H1 (cell line): ENCODE results near the gene MPDU1. TPM values are rescaled to one million over a fixed set of nuclear protein-coding genes. Genes with fewer than 3 reads are reported as not detected.

Experiments
- BACH1 ChIP-seq: IDR thresholded peaks from 2 replicates; pipeline ENCODE4 v1.6.1; 2012; ENCODE audit warnings: low read length, improper control_type of control experiment
- CEBPB ChIP-seq: IDR thresholded peaks from 2 replicates; pipeline ENCODE4 v1.6.1; 2012; ENCODE audit warnings: low read depth, low read length
- CHD2 ChIP-seq: IDR thresholded peaks from 2 replicates; pipeline ENCODE4 v1.6.1; 2012; ENCODE audit warnings: low read length, improper control_type of control experiment
- CTBP2 ChIP-seq: IDR thresholded peaks from 2 replicates; pipeline ENCODE4 v1.7.0; 2011; ENCODE audit warnings: borderline replicate concordance, mild to moderate bottlenecking, moderate library complexity, mixed read lengths, low read length; ENCODE audit not compliant: insufficient read depth, insufficient read length
- EGR1 ChIP-seq: IDR thresholded peaks from 2 replicates; pipeline ENCODE4 v1.6.1; 2011; ENCODE audit warnings: low read depth, low read length, borderline replicate concordance
- SIRT6 ChIP-seq: IDR thresholded peaks from one replicate; pipeline ENCODE4 v1.7.1; 2012; ENCODE audit warnings: low read length, inconsistent platforms
- SP2 ChIP-seq: IDR thresholded peaks from 2 replicates; pipeline ENCODE4 v1.6.1; 2012; ENCODE audit warnings: mild to moderate bottlenecking, low read length, inconsistent platforms
- SP4 ChIP-seq: IDR thresholded peaks from 2 replicates; pipeline ENCODE4 v1.6.1; 2012; ENCODE audit warnings: low read length, inconsistent platforms
- SRF ChIP-seq: IDR thresholded peaks from 2 replicates; pipeline ENCODE4 v1.6.1; 2011; ENCODE audit warnings: mild to moderate bottlenecking, low read depth, low read length, moderate library complexity
- TAF7 ChIP-seq: optimal IDR thresholded peaks from 2 replicates; pipeline ENCODE3; 2011; ENCODE audit warnings: low read depth, mild to moderate bottlenecking, inconsistent platforms, low read length, moderate library complexity, borderline replicate concordance
- polyA plus RNA-seq, 7 experiments: library from polyadenylated mRNA; depleted of rRNA in 3 of 7; stranded (reverse) in 5 of 7; unstranded in 2 of 7; fragments of >200 nt in 5 of 7; fragments of 200-250 nt in 2 of 7; gene quantifications; 1 replicate in 5 of 7; 2 replicates in 1 of 7; 4 replicates in 1 of 7; pipeline versions ENCODE4 v1.2.1 to v1.2.3, GENCODE V29; 2011 to 2013; ENCODE audit warnings: missing spikeins in 2 of 7, mixed read lengths in 2 of 7
- total RNA-seq: library from RNA; stranded (reverse); fragmentation: NEBNext Ultra II Directional; extraction: Animal tissue kit (Norgen Biotek cat#: 25700); gene quantifications from 2 replicates; pipeline ENCODE4 v1.2.1, GENCODE V29; 2021
- TF ChIP-seq, protein P1 (sequence below): fragments of 300-600 bp; sonication (generic); IDR thresholded peaks from 2 replicates; pipeline ENCODE4 v1.7.1; 2012; ENCODE audit warnings: low read length, moderate library complexity, mild to moderate bottlenecking, inconsistent platforms; ENCODE audit not compliant: insufficient replicate concordance

Gene MPDU1
- total and polyA plus RNA-seq, 2 of the 8 experiments (the other 6 are each of a cell fraction or from before 2014, with no cell fraction given): 63.2 to 142 TPM

DNA sequence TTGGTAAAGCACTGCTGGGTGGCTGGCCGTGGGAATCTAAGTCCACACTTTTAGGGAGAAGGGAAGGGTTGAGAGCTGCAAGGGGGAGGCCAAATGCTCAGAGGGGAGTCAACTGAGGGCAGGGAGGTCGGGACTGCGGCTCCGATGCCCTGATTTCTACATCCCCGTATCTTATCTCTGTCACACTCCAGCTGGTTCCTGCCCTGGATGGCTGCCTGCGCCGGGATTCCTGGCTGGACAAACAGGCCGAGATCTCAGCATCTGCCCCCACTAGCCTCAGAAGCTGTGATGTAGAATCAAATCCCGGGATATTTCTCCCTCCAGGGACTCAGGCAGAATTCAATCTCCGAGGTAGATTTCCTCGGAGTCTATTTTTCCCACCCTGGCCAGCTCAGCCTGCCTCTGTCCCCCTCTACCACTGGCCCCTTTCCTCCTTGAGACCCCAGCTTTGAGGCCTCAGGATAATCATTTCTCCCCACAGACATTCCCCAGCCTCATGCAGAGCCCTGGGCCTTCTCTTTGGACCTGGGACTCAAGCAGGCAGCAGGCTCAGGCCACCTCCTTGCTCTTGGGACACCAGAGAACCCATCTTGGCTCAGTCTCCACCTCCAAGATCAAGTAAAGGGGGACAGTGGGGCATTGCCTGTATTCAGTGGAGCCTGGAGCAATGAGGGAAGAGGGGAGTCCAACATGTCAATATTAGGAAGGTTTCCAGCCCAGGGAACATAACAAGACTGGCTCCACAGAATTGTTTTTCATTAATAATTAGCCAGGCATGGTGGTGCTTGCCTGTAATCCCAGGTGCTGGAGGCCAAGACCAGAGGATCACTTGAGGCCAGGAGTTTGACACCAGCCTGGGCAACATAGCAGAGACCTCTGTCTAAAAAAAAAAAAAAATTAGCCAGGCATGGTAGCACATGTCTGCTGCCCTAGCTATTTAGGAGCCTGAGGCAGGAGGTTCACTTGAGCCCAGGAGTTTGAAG lies 48.0 kb downstream of the MPDU1 start (continued):
- TF ChIP-seq, protein P1, sequence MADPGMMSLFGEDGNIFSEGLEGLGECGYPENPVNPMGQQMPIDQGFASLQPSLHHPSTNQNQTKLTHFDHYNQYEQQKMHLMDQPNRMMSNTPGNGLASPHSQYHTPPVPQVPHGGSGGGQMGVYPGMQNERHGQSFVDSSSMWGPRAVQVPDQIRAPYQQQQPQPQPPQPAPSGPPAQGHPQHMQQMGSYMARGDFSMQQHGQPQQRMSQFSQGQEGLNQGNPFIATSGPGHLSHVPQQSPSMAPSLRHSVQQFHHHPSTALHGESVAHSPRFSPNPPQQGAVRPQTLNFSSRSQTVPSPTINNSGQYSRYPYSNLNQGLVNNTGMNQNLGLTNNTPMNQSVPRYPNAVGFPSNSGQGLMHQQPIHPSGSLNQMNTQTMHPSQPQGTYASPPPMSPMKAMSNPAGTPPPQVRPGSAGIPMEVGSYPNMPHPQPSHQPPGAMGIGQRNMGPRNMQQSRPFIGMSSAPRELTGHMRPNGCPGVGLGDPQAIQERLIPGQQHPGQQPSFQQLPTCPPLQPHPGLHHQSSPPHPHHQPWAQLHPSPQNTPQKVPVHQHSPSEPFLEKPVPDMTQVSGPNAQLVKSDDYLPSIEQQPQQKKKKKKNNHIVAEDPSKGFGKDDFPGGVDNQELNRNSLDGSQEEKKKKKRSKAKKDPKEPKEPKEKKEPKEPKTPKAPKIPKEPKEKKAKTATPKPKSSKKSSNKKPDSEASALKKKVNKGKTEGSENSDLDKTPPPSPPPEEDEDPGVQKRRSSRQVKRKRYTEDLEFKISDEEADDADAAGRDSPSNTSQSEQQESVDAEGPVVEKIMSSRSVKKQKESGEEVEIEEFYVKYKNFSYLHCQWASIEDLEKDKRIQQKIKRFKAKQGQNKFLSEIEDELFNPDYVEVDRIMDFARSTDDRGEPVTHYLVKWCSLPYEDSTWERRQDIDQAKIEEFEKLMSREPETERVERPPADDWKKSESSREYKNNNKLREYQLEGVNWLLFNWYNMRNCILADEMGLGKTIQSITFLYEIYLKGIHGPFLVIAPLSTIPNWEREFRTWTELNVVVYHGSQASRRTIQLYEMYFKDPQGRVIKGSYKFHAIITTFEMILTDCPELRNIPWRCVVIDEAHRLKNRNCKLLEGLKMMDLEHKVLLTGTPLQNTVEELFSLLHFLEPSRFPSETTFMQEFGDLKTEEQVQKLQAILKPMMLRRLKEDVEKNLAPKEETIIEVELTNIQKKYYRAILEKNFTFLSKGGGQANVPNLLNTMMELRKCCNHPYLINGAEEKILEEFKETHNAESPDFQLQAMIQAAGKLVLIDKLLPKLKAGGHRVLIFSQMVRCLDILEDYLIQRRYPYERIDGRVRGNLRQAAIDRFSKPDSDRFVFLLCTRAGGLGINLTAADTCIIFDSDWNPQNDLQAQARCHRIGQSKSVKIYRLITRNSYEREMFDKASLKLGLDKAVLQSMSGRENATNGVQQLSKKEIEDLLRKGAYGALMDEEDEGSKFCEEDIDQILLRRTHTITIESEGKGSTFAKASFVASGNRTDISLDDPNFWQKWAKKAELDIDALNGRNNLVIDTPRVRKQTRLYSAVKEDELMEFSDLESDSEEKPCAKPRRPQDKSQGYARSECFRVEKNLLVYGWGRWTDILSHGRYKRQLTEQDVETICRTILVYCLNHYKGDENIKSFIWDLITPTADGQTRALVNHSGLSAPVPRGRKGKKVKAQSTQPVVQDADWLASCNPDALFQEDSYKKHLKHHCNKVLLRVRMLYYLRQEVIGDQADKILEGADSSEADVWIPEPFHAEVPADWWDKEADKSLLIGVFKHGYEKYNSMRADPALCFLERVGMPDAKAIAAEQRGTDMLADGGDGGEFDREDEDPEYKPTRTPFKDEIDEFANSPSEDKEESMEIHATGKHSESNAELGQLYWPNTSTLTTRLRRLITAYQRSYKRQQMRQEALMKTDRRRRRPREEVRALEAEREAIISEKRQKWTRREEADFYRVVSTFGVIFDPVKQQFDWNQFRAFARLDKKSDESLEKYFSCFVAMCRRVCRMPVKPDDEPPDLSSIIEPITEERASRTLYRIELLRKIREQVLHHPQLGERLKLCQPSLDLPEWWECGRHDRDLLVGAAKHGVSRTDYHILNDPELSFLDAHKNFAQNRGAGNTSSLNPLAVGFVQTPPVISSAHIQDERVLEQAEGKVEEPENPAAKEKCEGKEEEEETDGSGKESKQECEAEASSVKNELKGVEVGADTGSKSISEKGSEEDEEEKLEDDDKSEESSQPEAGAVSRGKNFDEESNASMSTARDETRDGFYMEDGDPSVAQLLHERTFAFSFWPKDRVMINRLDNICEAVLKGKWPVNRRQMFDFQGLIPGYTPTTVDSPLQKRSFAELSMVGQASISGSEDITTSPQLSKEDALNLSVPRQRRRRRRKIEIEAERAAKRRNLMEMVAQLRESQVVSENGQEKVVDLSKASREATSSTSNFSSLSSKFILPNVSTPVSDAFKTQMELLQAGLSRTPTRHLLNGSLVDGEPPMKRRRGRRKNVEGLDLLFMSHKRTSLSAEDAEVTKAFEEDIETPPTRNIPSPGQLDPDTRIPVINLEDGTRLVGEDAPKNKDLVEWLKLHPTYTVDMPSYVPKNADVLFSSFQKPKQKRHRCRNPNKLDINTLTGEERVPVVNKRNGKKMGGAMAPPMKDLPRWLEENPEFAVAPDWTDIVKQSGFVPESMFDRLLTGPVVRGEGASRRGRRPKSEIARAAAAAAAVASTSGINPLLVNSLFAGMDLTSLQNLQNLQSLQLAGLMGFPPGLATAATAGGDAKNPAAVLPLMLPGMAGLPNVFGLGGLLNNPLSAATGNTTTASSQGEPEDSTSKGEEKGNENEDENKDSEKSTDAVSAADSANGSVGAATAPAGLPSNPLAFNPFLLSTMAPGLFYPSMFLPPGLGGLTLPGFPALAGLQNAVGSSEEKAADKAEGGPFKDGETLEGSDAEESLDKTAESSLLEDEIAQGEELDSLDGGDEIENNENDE: no peak
- TF ChIP-seq CEBPB (no peak), SP4 (no peak), CTBP2 (no peak), SRF (no peak), SP2 (no peak), CHD2 (no peak), TAF7 (no peak), SIRT6 (no peak), BACH1 (no peak), EGR1 (no peak)
